PFSK-1 (cell line): ENCODE measurements around the gene ASTE1.

Source experiments
- POLR2AphosphoS5 ChIP-seq: IDR thresholded peaks from 2 replicates; pipeline ENCODE4 v1.6.1; 2012; ENCODE audit warnings: low read depth, mild to moderate bottlenecking, control low read depth, low read length, moderate library complexity
- TF ChIP-seq, protein P1 (sequence below), 2 experiments: IDR thresholded peaks; 2 replicates each; pipeline versions ENCODE4 v1.6.1 to v1.8.0; 2011 to 2012; ENCODE audit warnings: low read depth in 2 of 2, low read length in 2 of 2, control low read depth in 1 of 2, inconsistent platforms in 1 of 2, mild to moderate bottlenecking in 1 of 2, moderate library complexity in 1 of 2; ENCODE audit not compliant: insufficient read depth in 1 of 2

DNA sequence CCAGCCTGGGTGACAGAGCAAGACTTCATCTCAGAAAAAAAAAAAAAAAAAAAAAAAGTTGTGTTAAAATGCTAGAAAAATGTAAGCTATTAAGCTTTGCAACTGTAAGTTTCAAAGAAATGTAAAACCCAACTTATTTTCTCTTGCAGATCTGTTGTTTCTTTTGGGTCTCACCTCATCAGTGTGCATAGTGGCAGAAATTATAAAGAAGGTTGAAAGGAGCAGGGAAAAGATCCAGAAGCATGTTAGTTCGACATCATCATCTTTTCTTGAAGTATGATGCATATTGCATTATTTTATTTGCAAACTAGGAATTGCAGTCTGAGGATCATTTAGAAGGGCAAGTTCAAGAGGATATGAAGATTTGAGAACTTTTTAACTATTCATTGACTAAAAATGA, 25.6 kb downstream of the ASTE1 start:
- TF ChIP-seq POLR2AphosphoS5: no peak
- TF ChIP-seq, protein P1, sequence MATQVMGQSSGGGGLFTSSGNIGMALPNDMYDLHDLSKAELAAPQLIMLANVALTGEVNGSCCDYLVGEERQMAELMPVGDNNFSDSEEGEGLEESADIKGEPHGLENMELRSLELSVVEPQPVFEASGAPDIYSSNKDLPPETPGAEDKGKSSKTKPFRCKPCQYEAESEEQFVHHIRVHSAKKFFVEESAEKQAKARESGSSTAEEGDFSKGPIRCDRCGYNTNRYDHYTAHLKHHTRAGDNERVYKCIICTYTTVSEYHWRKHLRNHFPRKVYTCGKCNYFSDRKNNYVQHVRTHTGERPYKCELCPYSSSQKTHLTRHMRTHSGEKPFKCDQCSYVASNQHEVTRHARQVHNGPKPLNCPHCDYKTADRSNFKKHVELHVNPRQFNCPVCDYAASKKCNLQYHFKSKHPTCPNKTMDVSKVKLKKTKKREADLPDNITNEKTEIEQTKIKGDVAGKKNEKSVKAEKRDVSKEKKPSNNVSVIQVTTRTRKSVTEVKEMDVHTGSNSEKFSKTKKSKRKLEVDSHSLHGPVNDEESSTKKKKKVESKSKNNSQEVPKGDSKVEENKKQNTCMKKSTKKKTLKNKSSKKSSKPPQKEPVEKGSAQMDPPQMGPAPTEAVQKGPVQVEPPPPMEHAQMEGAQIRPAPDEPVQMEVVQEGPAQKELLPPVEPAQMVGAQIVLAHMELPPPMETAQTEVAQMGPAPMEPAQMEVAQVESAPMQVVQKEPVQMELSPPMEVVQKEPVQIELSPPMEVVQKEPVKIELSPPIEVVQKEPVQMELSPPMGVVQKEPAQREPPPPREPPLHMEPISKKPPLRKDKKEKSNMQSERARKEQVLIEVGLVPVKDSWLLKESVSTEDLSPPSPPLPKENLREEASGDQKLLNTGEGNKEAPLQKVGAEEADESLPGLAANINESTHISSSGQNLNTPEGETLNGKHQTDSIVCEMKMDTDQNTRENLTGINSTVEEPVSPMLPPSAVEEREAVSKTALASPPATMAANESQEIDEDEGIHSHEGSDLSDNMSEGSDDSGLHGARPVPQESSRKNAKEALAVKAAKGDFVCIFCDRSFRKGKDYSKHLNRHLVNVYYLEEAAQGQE (IDR thresholded peaks at IDR 0.05; ENCODE audit: insufficient read depth in 1 of 2, low read depth in 2 of 2, low read length in 2 of 2): no peak
